ENCODE measurements around the gene PIK3R2.

Gene PIK3R2

DNA sequence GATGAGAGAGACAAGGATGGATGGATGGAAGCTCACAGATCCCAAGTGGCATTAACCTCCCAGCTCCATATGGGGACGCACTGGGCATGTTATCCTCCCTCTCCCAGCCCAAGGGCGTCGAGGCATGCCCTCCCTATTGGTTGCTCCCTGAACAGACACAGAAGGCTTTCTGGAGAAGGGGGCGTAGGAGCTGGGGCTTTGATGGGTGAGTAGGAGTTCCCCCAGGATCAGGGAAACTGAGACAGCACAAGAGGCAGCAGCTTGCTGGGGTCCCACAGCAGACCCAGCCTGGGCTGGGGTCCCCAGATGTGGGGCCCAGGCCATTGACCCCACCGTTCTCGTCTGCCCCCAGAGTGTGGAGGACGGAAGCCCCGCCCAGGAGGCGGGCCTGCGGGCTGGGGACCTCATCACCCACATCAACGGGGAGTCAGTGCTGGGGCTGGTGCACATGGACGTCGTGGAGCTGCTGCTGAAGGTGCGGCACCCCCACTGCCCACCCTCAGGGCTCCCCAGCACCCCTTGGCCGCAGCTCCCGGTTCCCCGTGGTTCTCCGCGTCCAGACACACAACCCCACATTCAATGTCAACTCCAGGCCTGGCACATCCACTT is 7.5 kb upstream of the PIK3R2 start:
- H3K27me3 ChIP-seq (ENCODE audit: insufficient read depth, low read length): no peaks in the 10 kb centered on the region
- no peaks in the 10 kb centered on the region for H3K9me2 ChIP-seq (ENCODE audit: low read depth, low read length)
- H3F3A ChIP-seq (ENCODE audit: insufficient read depth, low read length): no peaks in the 10 kb centered on the region
- no peak overlapping the region for H3K4me3 ChIP-seq (ENCODE audit: low read depth, low read length, poor library complexity, severe bottlenecking)
- H3K9me3 ChIP-seq (ENCODE audit: low read length): no peaks in the 10 kb centered on the region
- H2AFZ ChIP-seq (ENCODE audit: low read length): no peak overlapping the region
- TF ChIP-seq, protein P1, sequence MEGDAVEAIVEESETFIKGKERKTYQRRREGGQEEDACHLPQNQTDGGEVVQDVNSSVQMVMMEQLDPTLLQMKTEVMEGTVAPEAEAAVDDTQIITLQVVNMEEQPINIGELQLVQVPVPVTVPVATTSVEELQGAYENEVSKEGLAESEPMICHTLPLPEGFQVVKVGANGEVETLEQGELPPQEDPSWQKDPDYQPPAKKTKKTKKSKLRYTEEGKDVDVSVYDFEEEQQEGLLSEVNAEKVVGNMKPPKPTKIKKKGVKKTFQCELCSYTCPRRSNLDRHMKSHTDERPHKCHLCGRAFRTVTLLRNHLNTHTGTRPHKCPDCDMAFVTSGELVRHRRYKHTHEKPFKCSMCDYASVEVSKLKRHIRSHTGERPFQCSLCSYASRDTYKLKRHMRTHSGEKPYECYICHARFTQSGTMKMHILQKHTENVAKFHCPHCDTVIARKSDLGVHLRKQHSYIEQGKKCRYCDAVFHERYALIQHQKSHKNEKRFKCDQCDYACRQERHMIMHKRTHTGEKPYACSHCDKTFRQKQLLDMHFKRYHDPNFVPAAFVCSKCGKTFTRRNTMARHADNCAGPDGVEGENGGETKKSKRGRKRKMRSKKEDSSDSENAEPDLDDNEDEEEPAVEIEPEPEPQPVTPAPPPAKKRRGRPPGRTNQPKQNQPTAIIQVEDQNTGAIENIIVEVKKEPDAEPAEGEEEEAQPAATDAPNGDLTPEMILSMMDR (IDR thresholded peaks at IDR 0.05; ENCODE audit: low read length): no peak
- TF ChIP-seq EZH2 (IDR thresholded peaks at IDR 0.05; ENCODE audit: borderline replicate concordance, low read length): no peak
- H3K27ac ChIP-seq (ENCODE audit: low read depth, low read length, poor library complexity, severe bottlenecking): no peak overlapping the region
- no peak overlapping the region for H3K4me2 ChIP-seq (ENCODE audit: low read length)
- no peaks in the 10 kb centered on the region for H3K79me2 ChIP-seq (ENCODE audit: insufficient read depth, low read length)
- peaks cover 62% of the 10 kb centered on the region for H3K36me3 ChIP-seq (ENCODE audit: insufficient read depth, low read length)
- H3K4me1 ChIP-seq (ENCODE audit: insufficient read depth, low read length, severe bottlenecking): no peaks in the 10 kb centered on the region
- H4K20me1 ChIP-seq (ENCODE audit: insufficient read depth, low read length): no peaks in the 10 kb centered on the region
- no peak overlapping the region for H3K9ac ChIP-seq (ENCODE audit: low read length)

DNA sequence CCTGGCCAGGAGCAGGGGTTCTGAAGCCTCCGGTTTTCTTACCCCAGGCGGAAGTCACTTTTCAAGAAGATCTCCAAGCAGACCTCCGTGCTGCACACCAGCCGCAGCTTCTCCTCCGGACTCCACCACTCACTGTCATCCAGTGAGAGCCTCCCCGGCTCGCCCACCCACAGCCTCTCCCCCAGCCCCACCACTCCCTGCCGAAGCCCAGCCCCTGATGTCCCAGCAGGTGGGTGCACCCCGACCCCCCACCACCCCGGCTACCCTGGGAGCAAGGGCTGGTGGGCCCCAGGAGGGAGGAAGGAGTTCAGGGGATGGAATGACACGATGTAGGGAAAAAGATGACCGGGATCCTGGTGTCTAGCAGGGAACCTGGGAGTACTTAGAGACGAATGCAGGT is 5.6 kb upstream of the PIK3R2 start:
- no peak overlapping the region for H2AFZ ChIP-seq (ENCODE audit: low read length)
- H3K9ac ChIP-seq (ENCODE audit: low read length): no peak overlapping the region
- H3K4me2 ChIP-seq (ENCODE audit: low read length): no peak overlapping the region
- H3K27me3 ChIP-seq (ENCODE audit: insufficient read depth, low read length): no peaks in the 10 kb centered on the region
- H3K9me2 ChIP-seq (ENCODE audit: low read depth, low read length): no peaks in the 10 kb centered on the region
- H3K9me3 ChIP-seq (ENCODE audit: low read length): no peaks in the 10 kb centered on the region
- H3K27ac ChIP-seq (ENCODE audit: low read depth, low read length, poor library complexity, severe bottlenecking): no peak overlapping the region
- no peaks in the 10 kb centered on the region for H3F3A ChIP-seq (ENCODE audit: insufficient read depth, low read length)
- peaks cover 53% of the 10 kb centered on the region for H3K36me3 ChIP-seq (ENCODE audit: insufficient read depth, low read length)
- no peaks in the 10 kb centered on the region for H3K79me2 ChIP-seq (ENCODE audit: insufficient read depth, low read length)
- peaks cover 14% of the 10 kb centered on the region for H3K4me1 ChIP-seq (ENCODE audit: insufficient read depth, low read length, severe bottlenecking)
- H3K4me3 ChIP-seq (ENCODE audit: low read depth, low read length, poor library complexity, severe bottlenecking): no peak overlapping the region
- TF ChIP-seq, protein P1 (IDR thresholded peaks at IDR 0.05; ENCODE audit: low read length): no peak
- TF ChIP-seq EZH2 (IDR thresholded peaks at IDR 0.05; ENCODE audit: borderline replicate concordance, low read length): no peak
- no peaks in the 10 kb centered on the region for H4K20me1 ChIP-seq (ENCODE audit: insufficient read depth, low read length)

DNA sequence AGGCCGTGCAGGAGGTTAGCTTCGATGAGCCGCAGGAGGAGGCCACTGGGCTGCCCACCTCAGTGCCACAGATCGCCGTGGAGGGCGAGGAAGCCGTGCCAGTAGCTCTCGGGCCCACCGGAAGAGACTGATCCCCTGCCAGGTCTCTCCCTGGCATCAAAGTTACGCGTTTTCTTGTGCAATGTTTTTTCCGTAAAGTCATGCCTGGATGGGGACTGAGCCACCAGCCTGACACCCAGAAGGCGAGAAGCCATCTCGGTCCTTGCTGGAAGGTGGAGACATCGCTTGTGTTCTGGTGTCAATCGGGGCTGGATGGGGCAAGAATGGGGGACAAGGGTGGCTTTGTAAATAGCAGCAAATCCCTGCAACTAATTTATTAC is 3.4 kb upstream of the PIK3R2 start:
- Histone ChIP-seq H3K4me2 (ENCODE audit: low read length) (no peak overlapping the region), H3F3A (ENCODE audit: insufficient read depth, low read length) (no peaks in the 10 kb centered on the region), H2AFZ (ENCODE audit: low read length) (no peak overlapping the region), H3K4me1 (ENCODE audit: insufficient read depth, low read length, severe bottlenecking) (peaks cover 23% of the 10 kb centered on the region), H3K36me3 (ENCODE audit: insufficient read depth, low read length) (peaks cover 36% of the 10 kb centered on the region), H3K27me3 (ENCODE audit: insufficient read depth, low read length) (no peaks in the 10 kb centered on the region), H3K9me3 (ENCODE audit: low read length) (no peaks in the 10 kb centered on the region), H3K79me2 (ENCODE audit: insufficient read depth, low read length) (no peaks in the 10 kb centered on the region), H4K20me1 (ENCODE audit: insufficient read depth, low read length) (no peaks in the 10 kb centered on the region), H3K27ac (ENCODE audit: low read depth, low read length, poor library complexity, severe bottlenecking) (no peak overlapping the region), H3K4me3 (ENCODE audit: low read depth, low read length, poor library complexity, severe bottlenecking) (no peak overlapping the region), H3K9me2 (ENCODE audit: low read depth, low read length) (no peaks in the 10 kb centered on the region), H3K9ac (ENCODE audit: low read length) (no peak overlapping the region)
- no peak for TF ChIP-seq EZH2 (IDR thresholded peaks at IDR 0.05; ENCODE audit: borderline replicate concordance, low read length)
- TF ChIP-seq, protein P1 (IDR thresholded peaks at IDR 0.05; ENCODE audit: low read length): no peak

Data from OCI-LY1 (cell line).